H9 (cell line): ENCODE data around the gene FSCB. TPM values are rescaled to one million over a fixed set of nuclear protein-coding genes. Genes with fewer than 3 reads are reported as not detected.

Experiments used
- DNase-seq: peaks from one replicate; pipeline ENCODE4 v3.0.0-alpha.2; 2017
- H2AFZ ChIP-seq: one replicate; pipeline ENCODE4 v1.6.1; 2013; ENCODE audit warnings: mild to moderate bottlenecking, low read length, control low read depth, moderate library complexity
- H2AK5ac ChIP-seq: 2 replicates; pipeline ENCODE4 v1.6.1; 2013; ENCODE audit warnings: low read length, control low read depth, mixed read lengths; ENCODE audit not compliant: insufficient read length
- H2BK120ac ChIP-seq: one replicate; pipeline ENCODE4 v1.6.1; 2013; ENCODE audit warnings: low read depth, mild to moderate bottlenecking, low read length, control low read depth, inconsistent platforms; ENCODE audit not compliant: poor library complexity, severe bottlenecking
- H2BK12ac ChIP-seq: 2 replicates; pipeline ENCODE4 v1.6.1; 2013; ENCODE audit warnings: low read length, control low read depth, mixed read lengths, low read depth; ENCODE audit not compliant: insufficient read length
- H2BK15ac ChIP-seq: 2 replicates; pipeline ENCODE4 v1.6.1; 2013; ENCODE audit warnings: low read depth, low read length, control low read depth
- H2BK20ac ChIP-seq: one replicate; pipeline ENCODE4 v1.6.1; 2013; ENCODE audit warnings: low read depth, mild to moderate bottlenecking, low read length, control low read depth, inconsistent platforms; ENCODE audit not compliant: poor library complexity, severe bottlenecking
- H2BK5ac ChIP-seq: 2 replicates; pipeline ENCODE4 v1.6.1; 2013; ENCODE audit warnings: low read length, control low read depth, mixed read lengths; ENCODE audit not compliant: insufficient read length
- H3K14ac ChIP-seq: 2 replicates; pipeline ENCODE4 v1.6.1; 2013; ENCODE audit warnings: low read length, control low read depth; ENCODE audit not compliant: insufficient read depth
- H3K18ac ChIP-seq: 2 replicates; pipeline ENCODE4 v1.6.1; 2013; ENCODE audit warnings: low read depth, mild to moderate bottlenecking, mixed read lengths, low read length, control low read depth; ENCODE audit not compliant: insufficient read length
- H3K23ac ChIP-seq: 2 replicates; pipeline ENCODE4 v1.6.1; 2013; ENCODE audit warnings: low read length, control low read depth, mixed read lengths, low read depth; ENCODE audit not compliant: insufficient read length
- H3K23me2 ChIP-seq: 2 replicates; pipeline ENCODE4 v1.6.1; 2013; ENCODE audit warnings: low read depth, mild to moderate bottlenecking, mixed read lengths, low read length, control low read depth; ENCODE audit not compliant: insufficient read length, poor library complexity, severe bottlenecking
- H3K27ac ChIP-seq: 2 replicates; pipeline ENCODE4 v1.5.1; 2013; ENCODE audit warnings: low read length, control low read depth, mixed read lengths, low read depth; ENCODE audit not compliant: insufficient read length
- H3K27me3 ChIP-seq: 2 replicates; pipeline ENCODE4 v1.6.1; 2013; ENCODE audit warnings: low read length, control low read depth, inconsistent platforms; ENCODE audit not compliant: insufficient read depth
- H3K4ac ChIP-seq: 2 replicates; pipeline ENCODE4 v1.6.1; 2013; ENCODE audit warnings: low read depth, mild to moderate bottlenecking, control low read depth, inconsistent platforms, low read length, moderate library complexity
- H3K4me1 ChIP-seq: 2 replicates; pipeline ENCODE4 v1.6.1; 2013; ENCODE audit warnings: low read length, control low read depth, inconsistent platforms; ENCODE audit not compliant: insufficient read depth
- H3K4me2 ChIP-seq: 2 replicates; pipeline ENCODE4 v1.6.1; 2013; ENCODE audit warnings: low read length, control low read depth, mixed read lengths; ENCODE audit not compliant: insufficient read length, insufficient read depth
- H3K56ac ChIP-seq: 2 replicates; pipeline ENCODE4 v1.6.1; 2013; ENCODE audit warnings: low read depth, mild to moderate bottlenecking, mixed read lengths, low read length, control low read depth; ENCODE audit not compliant: insufficient read length
- H3K79me1 ChIP-seq: 2 replicates; pipeline ENCODE4 v1.6.1; 2013; ENCODE audit warnings: low read depth, mild to moderate bottlenecking, moderate library complexity, low read length, control low read depth, inconsistent platforms; ENCODE audit not compliant: insufficient read depth, poor library complexity, severe bottlenecking
- H3K79me2 ChIP-seq: 2 replicates; pipeline ENCODE4 v1.6.1; 2013; ENCODE audit warnings: low read length, control low read depth, inconsistent platforms; ENCODE audit not compliant: insufficient read depth
- H3K9ac ChIP-seq: 2 replicates; pipeline ENCODE4 v1.6.1; 2013; ENCODE audit warnings: low read length, control low read depth, mixed read lengths; ENCODE audit not compliant: insufficient read length; ENCODE audit errors: extremely low read depth
- H3K9me3 ChIP-seq: one replicate; pipeline ENCODE4 v1.6.1; 2013; ENCODE audit warnings: low read depth, low read length, inconsistent platforms; ENCODE audit not compliant: control insufficient read depth
- H3T11ph ChIP-seq: one replicate; pipeline ENCODE4 v1.6.1; 2013; ENCODE audit warnings: mild to moderate bottlenecking, low read length, control low read depth, inconsistent platforms
- H4K20me1 ChIP-seq: one replicate; pipeline ENCODE4 v1.6.1; 2013; ENCODE audit not compliant: control insufficient read depth, insufficient read length, insufficient read depth
- H4K5ac ChIP-seq: 2 replicates; pipeline ENCODE4 v1.6.1; 2013; ENCODE audit warnings: low read depth, mild to moderate bottlenecking, mixed read lengths, low read length, control low read depth; ENCODE audit not compliant: insufficient read length
- H4K8ac ChIP-seq: replicated peaks from 2 replicates; pipeline ENCODE4 v1.6.1; 2013; ENCODE audit warnings: low read length, control low read depth, mixed read lengths, low read depth; ENCODE audit not compliant: insufficient read length
- H4K91ac ChIP-seq: 2 replicates; pipeline ENCODE4 v1.6.1; 2013; ENCODE audit warnings: low read depth, mild to moderate bottlenecking, moderate library complexity, mixed read lengths, low read length, control low read depth; ENCODE audit not compliant: insufficient read length
- H3K27ac Mint-ChIP-seq, 3 experiments: 2 replicates in 2 of 3; 3 replicates in 1 of 3; pipeline ENCODE4 v1.8.0; 2020 to 2021; ENCODE audit warnings: mixed read lengths in 3 of 3, mild to moderate bottlenecking in 1 of 3, moderate library complexity in 1 of 3
- H3K27me3 Mint-ChIP-seq: 2 replicates; pipeline ENCODE4 v1.8.0; 2021; ENCODE audit warnings: low read depth, mild to moderate bottlenecking, moderate library complexity, mixed read lengths
- H3K36me3 Mint-ChIP-seq, 3 experiments: 2 replicates in 2 of 3; 3 replicates in 1 of 3; pipeline ENCODE4 v1.8.0; 2020 to 2021; ENCODE audit warnings: low read depth in 3 of 3, mixed read lengths in 3 of 3; ENCODE audit not compliant: insufficient read depth in 1 of 3
- H3K4me1 Mint-ChIP-seq, 2 experiments: 2 replicates each; pipeline ENCODE4 v1.8.0; 2020; ENCODE audit warnings: mixed read lengths in 2 of 2
- H3K4me3 Mint-ChIP-seq, 2 experiments: 2 replicates in 1 of 2; 3 replicates in 1 of 2; pipeline ENCODE4 v1.8.0; 2020 to 2021; ENCODE audit warnings: mild to moderate bottlenecking in 2 of 2, mixed read lengths in 2 of 2, moderate library complexity in 1 of 2
- H3K9me3 Mint-ChIP-seq, 2 experiments: 2 replicates in 1 of 2; 3 replicates in 1 of 2; pipeline ENCODE4 v1.8.0; 2020; ENCODE audit warnings: mild to moderate bottlenecking in 2 of 2, mixed read lengths in 2 of 2, moderate library complexity in 1 of 2
- CTCF ChIP-seq: fragments of 200-600 bp; sonication (generic); conservative IDR thresholded peaks from 3 replicates; pipeline ENCODE4 v1.8.0; 2021; ENCODE audit warnings: antibody characterized with exemption, mild to moderate bottlenecking
- WGBS: extraction: QIAGEN DNeasy Blood & Tissue Kit; methylation state at CpG from one replicate; pipeline ENCODE4 v1.1.7; 2013; ENCODE audit warnings: missing lambda C conversion rate, low lambda C conversion rate, mixed read lengths; ENCODE audit not compliant: insufficient read length; ENCODE audit errors: extremely low coverage; 5-methylcytosine and 5-hydroxymethylcytosine counted together
- long read RNA-seq: library from polyadenylated mRNA; unstranded; transcript quantifications from one replicate; pipeline ENCODE4 v2.0.0, GENCODE V29; 2020
- total RNA-seq: library from RNA; stranded (reverse); gene quantifications from 2 replicates; pipeline ENCODE4 v1.2.1, GENCODE V29; 2021

Gene FSCB
- not detected in 2 replicates for total RNA-seq
- long read RNA-seq: 0 reads

- no CpG with 5 or more reads among the region's 1 CpG for WGBS
- H2AFZ ChIP-seq: no peak within 1 kb of the TSS
- no peak within 1 kb of the TSS for H2BK12ac ChIP-seq
- Mint-ChIP-seq H3K27ac (no peak within 1 kb of the TSS), H3K36me3 (no peaks in the 10 kb centered on the region), H3K9me3 (peaks cover 3 to 4% of the 10 kb centered on the region in 2 experiments; a peak in 3 of 5 replicates), H3K4me3 (no peak within 1 kb of the TSS), H3K4me1 (peaks cover 0 to 3% of the 10 kb centered on the region in 2 experiments; a peak in 1 of 4 replicates), H3K27me3 (no peaks in the 10 kb centered on the region; the same call in 1 of the 2 replicates)
- H2BK120ac ChIP-seq: no peak within 1 kb of the TSS
- H3K79me2 ChIP-seq: no peaks in the 10 kb centered on the region
- H3K4me2 ChIP-seq: no peak within 1 kb of the TSS
- no peaks in the 10 kb centered on the region for H4K20me1 ChIP-seq
- no peaks in the 10 kb centered on the region for H3K4me1 ChIP-seq
- H2BK20ac ChIP-seq: no peak within 1 kb of the TSS
- no peak within 1 kb of the TSS for H3K23ac ChIP-seq
- no peak within 1 kb of the TSS for H4K91ac ChIP-seq
- H3T11ph ChIP-seq: no peak within 1 kb of the TSS
- no peak within 1 kb of the TSS for H3K18ac ChIP-seq
- no peak within 1 kb of the TSS for H2BK5ac ChIP-seq
- no peak within 1 kb of the TSS for H4K8ac ChIP-seq
- no peak within 1 kb of the TSS for H3K27ac ChIP-seq
- H3K56ac ChIP-seq: no peak within 1 kb of the TSS
- H3K4ac ChIP-seq: no peak within 1 kb of the TSS
- H3K9ac ChIP-seq: no peak within 1 kb of the TSS
- no peaks in the 10 kb centered on the region for H3K27me3 ChIP-seq
- no peak for DNase-seq
- H4K5ac ChIP-seq: no peak within 1 kb of the TSS
- H3K23me2 ChIP-seq: no peaks in the 10 kb centered on the region
- no peak within 1 kb of the TSS for H2BK15ac ChIP-seq
- H3K9me3 ChIP-seq: no peaks in the 10 kb centered on the region
- TF ChIP-seq CTCF: no peak
- H3K79me1 ChIP-seq: no peaks in the 10 kb centered on the region
- H2AK5ac ChIP-seq: no peak within 1 kb of the TSS
- no peak within 1 kb of the TSS for H3K14ac ChIP-seq
These were observed at the start of gene FSCB for GRCh38 chr14:44507183-44507582. FSCB (minus strand) TSS chr14:44507283; CDS start chr14:44506987, 296 bp downstream.
